Left lung (tissue), 10 donors: ENCODE results near the gene AHRR. TPM values are rescaled to one million over a fixed set of nuclear protein-coding genes. Genes with fewer than 3 reads are reported as not detected.

Source experiments
- ATAC-seq: fragments of 200-7000 bp; cut with Tn5 transposase; one replicate; pipeline ENCODE4 v1.9.1; 2020; ENCODE audit warnings: moderate library complexity
- DNase-seq, 4 donors: peaks; one replicate each; pipeline ENCODE4 v3.0.0-alpha.2; 2013 to 2020
- H3K27ac ChIP-seq, 2 donors: fragments of 200-600 bp; sonication (generic) in 1 of 2; one replicate each; pipeline versions ENCODE4 v1.5.0 to v1.8.0; 2020 to 2021
- H3K27me3 ChIP-seq, 2 donors: fragments of 200-600 bp; sonication (generic) in 1 of 2; one replicate each; pipeline versions ENCODE4 v1.5.0 to v1.8.0; 2020 to 2021
- H3K36me3 ChIP-seq, 2 donors: fragments of 200-600 bp; sonication (generic) in 1 of 2; one replicate each; pipeline versions ENCODE4 v1.5.0 to v1.8.0; 2020 to 2021
- H3K4me1 ChIP-seq, 2 donors: fragments of 200-600 bp; one replicate each; pipeline ENCODE4 v1.8.0; 2021
- H3K4me3 ChIP-seq, 2 donors: fragments of 200-600 bp; sonication (generic) in 1 of 2; one replicate each; pipeline versions ENCODE4 v1.5.0 to v1.8.0; 2020 to 2021; ENCODE audit warnings: mild to moderate bottlenecking in 1 of 2
- H3K9me3 ChIP-seq, 2 donors: fragments of 200-600 bp; sonication (generic) in 1 of 2; one replicate each; pipeline versions ENCODE4 v1.5.0 to v1.8.0; 2020 to 2021
- CTCF ChIP-seq, 2 donors: fragments of 200-600 bp; sonication (generic) in 1 of 2; IDR thresholded peaks; one replicate each; pipeline versions ENCODE4 v1.5.0 to v1.8.0; 2021; ENCODE audit warnings: antibody characterized with exemption in 2 of 2
- intact Hi-C, 2 donors: fragments of 100-400 bp; cut with DNase I; formaldehyde crosslinking; loops; one replicate each; pipeline versions ENCODE4 v1.11.2 to v1.14.2; 2022
- polyA plus RNA-seq, 6 donors: library from polyadenylated mRNA; unstranded; fragments of 120-200 nt; gene quantifications; one replicate each; pipeline ENCODE4 v1.2.1, GENCODE V29; 2013; ENCODE audit not compliant: insufficient read length in 6 of 6
- total RNA-seq, 2 donors: library from RNA; stranded (reverse); fragmentation: NEBNext Ultra II Directional; extraction: Animal tissue kit (Norgen Biotek cat#: 25700); gene quantifications; one replicate each; pipeline ENCODE4 v1.2.1, GENCODE V29; 2021
- donor health status: DM: no; HTN: yes; CAD: no.
- donor health status: DM: no; HTN: no; CAD: no.

AHRR gene
- total and polyA plus RNA-seq, 8 donors = 0.32 to 8.4 (median 4.7) TPM

DNA sequence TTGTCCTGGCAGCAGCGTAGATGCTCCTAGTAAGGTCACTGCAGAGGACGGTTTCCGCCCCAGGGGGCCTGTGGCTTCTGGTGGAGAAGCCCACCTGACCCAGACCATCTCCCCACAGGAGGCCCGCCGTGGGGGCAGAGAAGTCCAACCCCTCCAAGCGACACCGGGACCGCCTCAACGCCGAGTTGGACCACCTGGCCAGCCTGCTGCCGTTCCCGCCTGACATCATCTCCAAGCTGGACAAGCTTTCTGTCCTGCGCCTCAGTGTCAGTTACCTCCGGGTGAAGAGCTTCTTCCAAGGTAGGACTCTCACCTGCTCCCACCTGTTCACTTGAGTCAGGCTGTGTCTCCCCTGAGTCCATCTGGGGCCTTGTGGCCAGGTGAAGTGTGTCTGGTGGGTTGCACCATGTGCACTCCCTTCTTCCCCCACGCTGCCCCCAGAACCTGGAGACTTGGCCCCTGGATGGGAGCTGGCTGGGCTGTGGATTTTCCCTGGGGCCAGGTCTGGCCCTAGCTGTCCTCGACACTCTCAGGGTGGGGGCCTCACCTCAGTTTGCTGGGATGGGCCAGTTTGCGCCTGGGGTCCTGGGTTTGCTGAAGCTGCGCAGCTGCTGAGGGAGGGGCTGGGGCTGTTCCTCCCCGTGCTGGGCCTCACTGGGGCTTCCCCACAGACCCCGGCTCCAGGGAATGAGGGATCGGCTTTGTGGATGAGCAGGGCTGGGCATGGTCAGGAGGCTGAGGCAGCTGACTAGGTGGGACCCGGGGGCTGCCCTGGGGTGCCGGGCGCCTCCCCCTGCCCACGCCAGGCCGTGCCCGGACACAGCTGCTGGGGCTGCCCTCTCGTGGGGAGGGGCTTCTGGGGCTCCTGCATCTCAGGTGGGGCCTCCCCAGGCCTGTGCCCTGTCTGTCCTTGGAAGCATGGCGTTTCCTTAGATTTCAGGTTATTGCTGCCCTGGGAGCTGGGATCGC, 32.4 kb downstream of the AHRR start:
- H3K4me1 ChIP-seq = no peaks in the 10 kb centered on the region
- peak in 1 of 4 donors; percentile 78 for DNase-seq
- ATAC-seq = no peak
- no peak overlapping the region for H3K4me3 ChIP-seq
- H3K36me3 ChIP-seq = no peaks in the 10 kb centered on the region
- no peak overlapping the region for H3K27ac ChIP-seq
- H3K27me3 ChIP-seq = no peaks in the 10 kb centered on the region
- no peaks in the 10 kb centered on the region for H3K9me3 ChIP-seq
- no peak for TF ChIP-seq CTCF (IDR thresholded peaks at IDR 0.05)
- intact Hi-C loops = no loop called here

DNA sequence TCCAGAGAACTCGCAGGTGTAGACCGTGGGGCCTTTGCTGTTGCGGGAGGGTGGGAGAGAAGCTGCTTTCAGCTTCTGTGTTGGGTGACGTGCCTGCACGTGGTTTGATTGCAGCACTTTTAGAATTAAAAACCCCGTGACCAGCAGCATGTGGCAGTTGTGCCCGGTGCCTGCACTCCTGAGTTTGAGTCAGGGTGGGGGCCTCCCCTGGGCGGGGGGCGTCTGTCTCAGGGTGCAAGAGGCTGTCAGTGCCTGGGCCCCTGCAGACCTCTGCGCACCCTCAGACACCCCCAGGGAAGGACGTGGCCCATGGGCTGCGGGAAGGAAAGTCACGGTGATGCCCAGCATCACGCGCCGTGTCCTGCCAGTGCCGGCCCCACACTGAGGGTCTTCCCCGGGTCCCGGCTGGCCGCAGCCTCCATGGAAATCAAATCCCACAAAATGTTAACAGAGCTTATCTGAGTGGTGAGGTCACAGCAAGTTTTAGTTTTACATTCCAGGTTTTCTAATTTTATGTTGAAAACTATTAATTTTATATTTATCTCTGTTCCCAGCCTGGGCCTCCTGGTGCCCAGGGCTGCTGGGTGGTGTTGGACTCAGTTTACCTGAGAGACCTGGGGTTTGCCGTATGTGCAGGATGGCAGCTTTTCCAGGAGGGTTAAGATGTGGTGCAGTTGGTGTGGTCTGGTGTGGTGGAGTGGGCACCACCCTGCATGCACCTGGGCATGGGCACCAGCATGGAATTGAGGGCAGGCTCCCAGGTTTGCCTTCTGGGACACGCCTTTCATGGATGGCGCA, 33.3 kb downstream of the AHRR start:
- ATAC-seq = no peak
- no peak for TF ChIP-seq CTCF (IDR thresholded peaks at IDR 0.05)
- Histone ChIP-seq H3K9me3 (no peaks in the 10 kb centered on the region), H3K27ac (no peak overlapping the region), H3K27me3 (no peaks in the 10 kb centered on the region), H3K4me1 (no peaks in the 10 kb centered on the region), H3K4me3 (no peak overlapping the region), H3K36me3 (no peaks in the 10 kb centered on the region)
- no peak for DNase-seq
- intact Hi-C loops = no loop called here

- TF ChIP-seq CTCF (IDR thresholded peaks at IDR 0.05) = no peak
- intact Hi-C loops = no loop called here
- ATAC-seq (no peak), DNase-seq (no peak)
- H3K9me3 ChIP-seq = no peaks in the 10 kb centered on the region
- no peaks in the 10 kb centered on the region for H3K27me3 ChIP-seq
- no peak overlapping the region for H3K27ac ChIP-seq
- H3K36me3 ChIP-seq = no peaks in the 10 kb centered on the region
- H3K4me1 ChIP-seq = no peaks in the 10 kb centered on the region
- no peak overlapping the region for H3K4me3 ChIP-seq
Measured at GRCh38 chr5:355379-355935, 33.9 kb downstream of the AHRR start.

DNA sequence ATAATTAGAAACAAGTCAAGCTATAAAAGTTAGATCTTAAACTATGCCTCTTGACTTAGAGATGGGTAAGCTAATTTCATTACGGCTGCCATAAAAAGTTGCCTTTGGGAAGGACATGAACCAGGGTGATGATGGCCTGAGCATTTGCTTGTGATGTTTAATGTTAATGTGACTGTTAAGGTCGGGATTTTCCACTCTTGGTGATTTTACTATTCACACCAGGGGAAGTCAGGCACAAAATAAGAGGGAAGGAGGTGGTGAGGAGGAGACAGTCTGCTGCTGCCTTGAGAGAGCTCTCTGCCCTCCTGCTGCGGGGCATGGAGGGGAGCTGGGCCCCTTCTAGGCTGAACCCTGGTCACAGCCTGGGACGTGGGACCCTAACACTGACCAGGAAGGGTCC, 34.4 kb downstream of the AHRR start:
- Histone ChIP-seq H3K36me3 (no peaks in the 10 kb centered on the region), H3K27ac (no peak overlapping the region), H3K9me3 (no peaks in the 10 kb centered on the region), H3K27me3 (no peaks in the 10 kb centered on the region), H3K4me3 (no peak overlapping the region), H3K4me1 (no peaks in the 10 kb centered on the region)
- intact Hi-C loops = no loop called here
- DNase-seq (no peak), ATAC-seq (no peak)
- no peak for TF ChIP-seq CTCF (IDR thresholded peaks at IDR 0.05)
